T-helper 1 cell treated with Interleukin-12 subunit alpha and Interleukin-12 subunit beta and Interleukin-4 antibody, amounts not matched to agents 30 μg/mL and 1 μg/mL, for 36 hours (primary cell): ENCODE results near the gene BLACAT1.

ENCODE experiments used
- H3K27ac Mint-ChIP-seq: one replicate; pipeline ENCODE4 v1.8.0; 2021; ENCODE audit warnings: mild to moderate bottlenecking, mixed read lengths
- H3K27me3 Mint-ChIP-seq: one replicate; pipeline ENCODE4 v1.8.0; 2021; ENCODE audit warnings: low read depth, mixed read lengths
- H3K36me3 Mint-ChIP-seq: one replicate; pipeline ENCODE4 v1.8.0; 2021; ENCODE audit warnings: low read depth, mixed read lengths
- H3K4me1 Mint-ChIP-seq: one replicate; pipeline ENCODE4 v1.8.0; 2021; ENCODE audit warnings: low read depth, mixed read lengths
- H3K4me3 Mint-ChIP-seq: one replicate; pipeline ENCODE4 v1.8.0; 2021; ENCODE audit warnings: mild to moderate bottlenecking, moderate library complexity, mixed read lengths
- H3K9me3 Mint-ChIP-seq: one replicate; pipeline ENCODE4 v1.8.0; 2021; ENCODE audit warnings: mixed read lengths

BLACAT1 gene

DNA sequence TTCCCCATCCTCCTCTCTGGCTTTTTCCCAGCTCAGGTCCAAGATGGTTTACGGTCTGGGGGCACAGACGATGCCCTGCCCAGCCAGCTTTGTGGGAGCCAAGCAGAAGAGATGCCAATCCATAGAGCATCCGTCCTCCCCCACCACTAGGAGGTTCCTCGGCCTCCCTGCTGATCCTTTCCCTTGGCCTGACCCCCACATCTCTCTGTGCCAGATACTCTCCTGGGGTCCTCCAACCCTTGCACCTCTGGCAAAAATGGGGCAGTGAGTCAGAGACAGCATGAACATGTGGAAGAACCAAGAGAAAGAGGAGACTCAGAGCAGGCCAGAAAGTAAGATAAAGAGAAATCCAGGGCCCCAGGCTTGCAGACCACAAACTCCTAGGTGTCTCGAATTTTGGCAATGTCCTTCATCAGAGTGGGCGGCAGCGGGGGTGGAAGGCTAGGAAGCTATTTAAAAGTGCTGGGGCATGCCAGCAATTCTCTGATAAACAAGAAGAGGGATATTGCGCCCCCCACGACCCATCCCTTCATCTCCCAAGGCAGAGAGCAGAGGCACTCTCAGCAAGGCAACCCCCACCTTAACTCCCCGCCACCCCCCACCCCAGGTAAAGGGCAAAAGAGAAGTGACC is 11.4 kb downstream of the BLACAT1 start:
- H3K9me3 Mint-ChIP-seq, result no peaks in the 10 kb centered on the region
- peaks cover 22% of the 10 kb centered on the region for H3K4me1 Mint-ChIP-seq
- H3K27ac Mint-ChIP-seq, result no peak overlapping the region
- no peaks in the 10 kb centered on the region for H3K36me3 Mint-ChIP-seq
- no peak overlapping the region for H3K4me3 Mint-ChIP-seq
- no peaks in the 10 kb centered on the region for H3K27me3 Mint-ChIP-seq

- Mint-ChIP-seq H3K36me3 (no peaks in the 10 kb centered on the region), H3K4me1 (peaks cover 22% of the 10 kb centered on the region)
These were observed 12.1 kb downstream of the BLACAT1 start for GRCh38 chr1:205443585-205444299.

DNA sequence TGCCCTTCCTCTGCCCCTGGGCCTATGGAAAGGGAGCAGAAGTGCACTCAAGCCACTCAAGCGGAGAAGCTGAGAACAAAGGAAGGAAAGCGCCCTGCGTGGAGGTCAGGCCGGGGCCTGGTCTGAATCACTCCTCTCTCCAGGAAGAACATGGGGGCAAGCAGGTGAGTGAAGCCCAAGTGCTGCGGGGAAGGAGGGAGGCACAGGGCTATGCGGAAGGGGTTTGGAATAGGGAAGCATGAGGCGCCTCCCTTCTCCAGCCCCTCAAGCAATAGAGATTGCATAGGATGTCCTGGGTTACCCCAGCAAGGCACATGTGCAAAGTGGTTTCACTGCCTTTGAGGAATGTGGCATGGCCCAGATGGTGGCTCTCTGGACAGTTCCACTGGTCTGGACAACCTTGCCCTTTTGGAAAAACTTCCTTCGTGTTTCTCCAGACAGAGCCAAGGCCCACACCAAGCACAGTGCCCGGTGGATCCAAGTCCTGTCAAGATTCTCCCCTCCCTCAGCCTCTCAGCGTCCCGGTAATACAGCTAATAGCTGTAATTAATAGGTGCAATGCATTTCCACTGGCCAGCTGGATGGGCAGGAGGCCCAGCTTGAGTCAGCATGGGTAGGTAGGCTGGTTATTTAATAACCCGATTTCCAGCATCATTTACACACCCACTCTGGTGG is 13.7 kb downstream of the BLACAT1 start:
- H3K27me3 Mint-ChIP-seq, result no peaks in the 10 kb centered on the region
- peaks cover 21% of the 10 kb centered on the region for H3K4me1 Mint-ChIP-seq
- H3K4me3 Mint-ChIP-seq, result no peak overlapping the region
- H3K27ac Mint-ChIP-seq, result no peak overlapping the region
- no peaks in the 10 kb centered on the region for H3K36me3 Mint-ChIP-seq
- H3K9me3 Mint-ChIP-seq, result no peaks in the 10 kb centered on the region

More at GRCh38 chr1:205443585-205444299, 12.1 kb downstream of the BLACAT1 start:
- Mint-ChIP-seq H3K4me3 (no peak overlapping the region), H3K9me3 (no peaks in the 10 kb centered on the region), H3K27ac (no peak overlapping the region), H3K27me3 (no peaks in the 10 kb centered on the region)

- H3K27ac Mint-ChIP-seq, result peak overlapping the region; percentile 89
- peaks cover 21% of the 10 kb centered on the region for H3K4me1 Mint-ChIP-seq
- no peaks in the 10 kb centered on the region for H3K9me3 Mint-ChIP-seq
- H3K27me3 Mint-ChIP-seq, result no peaks in the 10 kb centered on the region
- H3K4me3 Mint-ChIP-seq, result peak overlapping the region; percentile 71
- no peaks in the 10 kb centered on the region for H3K36me3 Mint-ChIP-seq
These were observed 14.2 kb downstream of the BLACAT1 start for GRCh38 chr1:205441716-205442050.

GRCh38 chr1:205441318-205441633 is 14.6 kb downstream of the BLACAT1 start:
- peak overlapping the region; percentile 89 for H3K27ac Mint-ChIP-seq
- H3K27me3 Mint-ChIP-seq, result peaks cover 3% of the 10 kb centered on the region
- H3K9me3 Mint-ChIP-seq, result no peaks in the 10 kb centered on the region
- no peaks in the 10 kb centered on the region for H3K36me3 Mint-ChIP-seq
- peaks cover 21% of the 10 kb centered on the region for H3K4me1 Mint-ChIP-seq
- peak overlapping the region; percentile 71 for H3K4me3 Mint-ChIP-seq

- Mint-ChIP-seq H3K27ac (peak overlapping the region; percentile 89), H3K4me1 (peaks cover 21% of the 10 kb centered on the region), H3K36me3 (no peaks in the 10 kb centered on the region), H3K9me3 (no peaks in the 10 kb centered on the region), H3K4me3 (peak overlapping the region; percentile 71), H3K27me3 (peaks cover 8% of the 10 kb centered on the region)
These were observed 15.1 kb downstream of the BLACAT1 start for GRCh38 chr1:205440476-205441317.

DNA sequence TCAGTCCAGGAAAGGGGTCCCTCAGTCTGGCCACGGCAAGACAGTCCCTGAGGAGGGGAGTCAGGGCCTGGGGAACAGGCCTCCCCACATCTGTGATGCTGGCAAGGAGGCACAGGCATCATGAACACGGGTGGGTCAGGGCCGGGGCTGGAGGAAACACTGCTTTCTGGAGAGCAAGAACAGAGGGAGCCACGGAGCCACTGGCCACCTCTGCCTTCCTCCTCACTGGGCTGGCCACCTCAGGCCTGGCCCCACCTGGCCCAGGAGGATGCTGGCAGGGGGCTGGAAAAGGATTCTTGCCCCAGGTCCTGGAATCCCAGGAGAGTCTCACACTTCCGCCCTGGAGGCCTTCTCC is 15.7 kb downstream of the BLACAT1 start:
- H3K4me3 Mint-ChIP-seq, result no peak overlapping the region
- peaks cover 14% of the 10 kb centered on the region for H3K27me3 Mint-ChIP-seq
- peak overlapping the region; percentile 89 for H3K27ac Mint-ChIP-seq
- H3K36me3 Mint-ChIP-seq, result no peaks in the 10 kb centered on the region
- no peaks in the 10 kb centered on the region for H3K9me3 Mint-ChIP-seq
- peaks cover 21% of the 10 kb centered on the region for H3K4me1 Mint-ChIP-seq

DNA sequence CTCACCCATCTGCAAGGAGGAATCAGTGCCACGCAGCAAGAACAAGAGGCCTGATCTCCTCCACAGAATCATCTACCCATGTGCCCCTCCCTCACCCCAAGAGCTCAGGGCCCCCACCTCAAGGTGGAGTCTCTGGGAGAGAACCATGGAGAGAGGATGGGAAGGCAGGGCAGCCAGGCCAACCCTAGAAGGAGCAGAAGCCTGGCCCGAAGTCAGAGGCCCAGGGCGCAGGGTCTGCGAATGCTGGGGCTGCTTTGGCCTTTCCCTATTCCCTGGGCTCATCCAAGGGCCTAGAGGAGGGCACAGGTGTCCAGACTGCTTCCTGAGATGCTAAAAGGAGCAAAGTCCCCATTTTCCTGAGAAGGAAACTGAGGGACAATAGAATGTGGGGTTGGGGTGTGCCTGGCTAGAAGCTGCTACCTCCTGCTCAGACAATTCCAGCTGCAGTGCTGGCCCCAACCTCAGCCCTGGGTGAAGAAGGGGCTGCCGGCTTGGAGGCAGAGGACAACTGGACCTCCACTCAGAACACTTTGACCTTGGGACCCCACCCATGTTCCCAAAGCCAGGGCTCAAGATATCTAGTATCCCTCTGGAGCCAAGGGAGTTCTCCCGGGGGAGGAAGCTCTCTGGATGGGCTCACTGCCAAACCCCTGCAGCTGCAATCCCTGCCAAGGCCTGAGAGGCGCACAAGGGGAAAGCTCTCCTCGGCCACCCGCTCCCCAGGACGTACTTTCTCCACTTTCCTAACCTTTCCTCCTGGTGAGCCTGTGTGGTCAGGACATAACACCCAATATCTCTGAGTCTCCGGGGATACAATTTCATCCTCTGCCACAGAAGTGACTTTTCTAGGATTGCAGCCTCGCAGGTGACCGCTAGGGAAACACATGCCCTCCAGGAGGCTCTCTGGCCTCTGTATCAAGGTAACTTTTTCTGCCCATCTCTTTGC is 17.4 kb downstream of the BLACAT1 start:
- H3K4me1 Mint-ChIP-seq, result peaks cover 23% of the 10 kb centered on the region
- H3K27ac Mint-ChIP-seq, result no peak overlapping the region
- H3K4me3 Mint-ChIP-seq, result no peak overlapping the region
- H3K36me3 Mint-ChIP-seq, result no peaks in the 10 kb centered on the region
- peaks cover 23% of the 10 kb centered on the region for H3K27me3 Mint-ChIP-seq
- H3K9me3 Mint-ChIP-seq, result no peaks in the 10 kb centered on the region

DNA sequence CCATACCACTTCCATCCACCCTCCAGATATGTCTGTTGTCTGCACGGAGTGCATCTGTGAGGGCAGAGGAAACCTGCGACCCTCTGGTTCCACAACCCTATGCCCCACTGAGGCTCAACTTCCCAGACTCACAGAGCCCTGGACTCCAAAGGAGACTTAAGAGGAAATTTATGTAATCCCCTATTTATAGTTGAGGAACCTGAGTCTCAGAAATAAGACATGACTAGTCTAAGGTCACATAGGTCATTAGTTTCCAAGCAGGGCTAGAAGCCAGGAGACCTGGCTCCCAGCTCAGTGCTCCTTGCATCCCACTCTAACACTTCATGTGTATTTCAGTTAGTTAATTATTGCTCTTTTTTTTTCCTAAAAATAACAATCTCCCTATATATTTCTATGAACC is 18.3 kb downstream of the BLACAT1 start:
- peaks cover 23% of the 10 kb centered on the region for H3K27me3 Mint-ChIP-seq
- H3K9me3 Mint-ChIP-seq, result no peaks in the 10 kb centered on the region
- no peak overlapping the region for H3K27ac Mint-ChIP-seq
- no peak overlapping the region for H3K4me3 Mint-ChIP-seq
- peaks cover 23% of the 10 kb centered on the region for H3K4me1 Mint-ChIP-seq
- H3K36me3 Mint-ChIP-seq, result no peaks in the 10 kb centered on the region

GRCh38 chr1:205436776-205437410 is 19.0 kb downstream of the BLACAT1 start:
- Mint-ChIP-seq H3K9me3 (no peaks in the 10 kb centered on the region), H3K27me3 (peaks cover 28% of the 10 kb centered on the region), H3K27ac (no peak overlapping the region), H3K4me3 (no peak overlapping the region), H3K4me1 (peaks cover 22% of the 10 kb centered on the region), H3K36me3 (no peaks in the 10 kb centered on the region)

DNA sequence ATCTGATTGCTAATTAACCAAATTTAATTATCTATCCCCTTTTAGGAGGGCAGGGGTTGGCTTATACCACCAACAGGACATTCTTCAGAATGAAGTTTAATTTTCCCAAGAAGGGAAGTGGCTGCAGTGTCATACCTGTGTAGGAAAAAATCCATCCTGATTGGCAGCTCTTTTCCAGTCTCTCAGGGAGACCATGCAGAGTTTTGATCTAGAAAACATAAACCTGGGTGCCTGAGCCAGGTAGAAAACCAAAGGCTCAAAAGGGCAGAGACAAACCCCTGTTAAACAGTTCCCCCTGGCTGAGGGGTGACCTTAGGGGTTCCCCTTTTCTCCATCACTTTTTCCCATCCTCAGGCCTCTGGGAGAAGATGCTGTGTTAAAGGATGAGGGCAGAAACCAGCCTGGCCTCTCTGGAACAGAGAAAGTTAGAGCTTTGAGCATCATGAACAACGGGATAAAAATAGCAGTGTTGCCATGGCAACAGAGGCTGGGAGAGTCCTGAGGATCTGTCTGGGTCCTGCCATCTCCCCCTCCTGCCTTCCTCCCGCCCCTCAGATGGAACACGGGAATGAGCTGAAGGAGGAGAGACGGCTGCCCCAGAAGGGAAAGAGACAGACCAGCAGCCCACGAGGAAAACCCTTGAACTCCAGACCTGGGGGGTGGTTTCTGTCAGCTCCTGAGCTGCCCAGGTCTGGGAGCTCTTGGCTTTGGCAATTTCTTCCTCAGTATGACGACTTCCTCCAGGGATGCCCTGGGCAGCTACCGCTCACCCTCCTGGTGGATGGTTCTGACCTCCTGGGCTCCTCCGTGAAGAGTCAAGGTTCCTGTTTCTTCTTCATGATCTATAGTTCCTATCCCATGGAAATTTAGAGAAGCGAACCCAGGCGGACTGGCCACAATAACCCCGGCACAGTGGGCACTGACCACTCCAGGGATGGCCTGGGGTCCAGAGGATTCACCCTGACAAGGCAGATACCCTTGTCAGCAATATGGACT is 20.0 kb downstream of the BLACAT1 start:
- Mint-ChIP-seq H3K27ac (no peak overlapping the region), H3K9me3 (no peaks in the 10 kb centered on the region), H3K36me3 (no peaks in the 10 kb centered on the region), H3K4me1 (peaks cover 15% of the 10 kb centered on the region), H3K27me3 (peaks cover 38% of the 10 kb centered on the region), H3K4me3 (no peak overlapping the region)

GRCh38 chr1:205434738-205435137 is 21.1 kb downstream of the BLACAT1 start:
- H3K36me3 Mint-ChIP-seq, result no peaks in the 10 kb centered on the region
- no peak overlapping the region for H3K4me3 Mint-ChIP-seq
- H3K27me3 Mint-ChIP-seq, result peaks cover 47% of the 10 kb centered on the region
- H3K4me1 Mint-ChIP-seq, result peaks cover 11% of the 10 kb centered on the region
- no peaks in the 10 kb centered on the region for H3K9me3 Mint-ChIP-seq
- H3K27ac Mint-ChIP-seq, result no peak overlapping the region
